Measurements from ENCODE around the gene DHRS13. TPM values are rescaled to one million over a fixed set of nuclear protein-coding genes. Genes with fewer than 3 reads are reported as not detected.
"Not testable (repeated sequence)": the region's sequence is repeated elsewhere in the genome, so short reads cannot be mapped to it uniquely, and the experiment has no call there.

Gene DHRS13
- polyA plus RNA-seq, 1 donor from 2014 or later = 91.1 TPM

DNA sequence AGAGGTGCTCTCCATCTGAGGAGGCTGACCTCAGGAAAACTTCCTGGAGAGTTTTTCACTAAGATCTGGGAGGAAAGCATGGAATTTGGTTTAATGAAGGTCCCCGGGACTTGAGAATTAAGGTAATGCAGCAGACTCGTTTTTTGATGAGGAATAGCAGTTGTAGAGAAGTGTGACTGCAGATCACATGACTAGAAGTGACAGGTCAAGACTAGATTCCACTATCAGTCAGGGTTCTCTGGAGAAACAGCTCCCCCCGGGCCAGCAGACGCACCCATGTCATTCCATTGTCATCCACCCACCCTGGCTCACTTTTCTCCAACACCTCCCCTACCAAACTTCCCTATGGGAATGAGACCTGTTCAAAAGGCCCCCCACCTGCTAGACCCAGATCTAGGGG is 1.9 kb upstream of the DHRS13 start:
- no peak overlapping the region for H3K27ac ChIP-seq (ENCODE audit: low read length)
- H3K36me3 ChIP-seq (ENCODE audit: insufficient read depth, low read length) = no peaks in the 10 kb centered on the region

DNA sequence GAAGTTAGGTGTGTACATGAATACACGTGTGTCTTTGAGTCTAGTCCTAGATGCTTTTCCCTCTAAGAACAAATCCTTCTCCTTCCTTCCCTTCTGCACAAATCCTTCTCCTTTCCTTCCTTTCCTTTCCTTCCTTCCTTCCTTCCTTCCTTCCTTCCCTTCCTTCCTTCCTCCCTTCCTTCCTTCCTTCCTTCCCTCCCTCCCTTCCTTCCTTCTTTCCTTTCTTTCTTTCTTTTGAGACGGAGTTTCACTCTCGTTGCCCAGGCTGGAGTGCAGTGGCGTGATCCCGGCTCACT is 615 bp upstream of the DHRS13 start:
- not testable (repeated sequence) for H2AFZ ChIP-seq (ENCODE audit: low read depth, low read length); H3K9me2 ChIP-seq (ENCODE audit: insufficient read depth, low read length); H3K4me2 ChIP-seq (ENCODE audit: low read length); H3K9me3 ChIP-seq (ENCODE audit: low read length); H3K27me3 ChIP-seq (ENCODE audit: insufficient read depth, low read depth, low read length); H3K36me3 ChIP-seq (ENCODE audit: insufficient read depth, low read length); H3F3A ChIP-seq (ENCODE audit: insufficient read depth, low read length, poor library complexity, severe bottlenecking); H3K79me2 ChIP-seq (replicated peaks; ENCODE audit: insufficient read depth, low read length); H4K20me1 ChIP-seq (ENCODE audit: insufficient read depth)
- H3K27ac ChIP-seq (ENCODE audit: low read length) = peak overlapping the region; percentile 38
- H3K9ac ChIP-seq (ENCODE audit: low read length) = peak overlapping the region; percentile 30
- H3K4me3 ChIP-seq (ENCODE audit: low read length) = peak overlapping the region; percentile 52

More for the DNA sequence above, 1.9 kb upstream of the DHRS13 start:
- Histone ChIP-seq H3K4me3 (ENCODE audit: low read length) (no peak overlapping the region), H3K9me3 (ENCODE audit: low read length) (no peaks in the 10 kb centered on the region), H3K9ac (ENCODE audit: low read length) (no peak overlapping the region), H2AFZ (ENCODE audit: low read depth, low read length) (no peak overlapping the region), H3K9me2 (ENCODE audit: insufficient read depth, low read length) (no peaks in the 10 kb centered on the region), H3K4me2 (ENCODE audit: low read length) (no peak overlapping the region), H3K79me2 (replicated peaks; ENCODE audit: insufficient read depth, low read length) (peaks cover 8% of the 10 kb centered on the region), H3K27me3 (ENCODE audit: insufficient read depth, low read depth, low read length) (no peaks in the 10 kb centered on the region), H4K20me1 (ENCODE audit: insufficient read depth) (no peaks in the 10 kb centered on the region), H3F3A (ENCODE audit: insufficient read depth, low read length, poor library complexity, severe bottlenecking) (peaks cover 2% of the 10 kb centered on the region)
- TF ChIP-seq MXI1 (conservative IDR thresholded peaks at IDR 0.05; ENCODE audit: poor library complexity, severe bottlenecking) = no peak
- TF ChIP-seq, protein P1, sequence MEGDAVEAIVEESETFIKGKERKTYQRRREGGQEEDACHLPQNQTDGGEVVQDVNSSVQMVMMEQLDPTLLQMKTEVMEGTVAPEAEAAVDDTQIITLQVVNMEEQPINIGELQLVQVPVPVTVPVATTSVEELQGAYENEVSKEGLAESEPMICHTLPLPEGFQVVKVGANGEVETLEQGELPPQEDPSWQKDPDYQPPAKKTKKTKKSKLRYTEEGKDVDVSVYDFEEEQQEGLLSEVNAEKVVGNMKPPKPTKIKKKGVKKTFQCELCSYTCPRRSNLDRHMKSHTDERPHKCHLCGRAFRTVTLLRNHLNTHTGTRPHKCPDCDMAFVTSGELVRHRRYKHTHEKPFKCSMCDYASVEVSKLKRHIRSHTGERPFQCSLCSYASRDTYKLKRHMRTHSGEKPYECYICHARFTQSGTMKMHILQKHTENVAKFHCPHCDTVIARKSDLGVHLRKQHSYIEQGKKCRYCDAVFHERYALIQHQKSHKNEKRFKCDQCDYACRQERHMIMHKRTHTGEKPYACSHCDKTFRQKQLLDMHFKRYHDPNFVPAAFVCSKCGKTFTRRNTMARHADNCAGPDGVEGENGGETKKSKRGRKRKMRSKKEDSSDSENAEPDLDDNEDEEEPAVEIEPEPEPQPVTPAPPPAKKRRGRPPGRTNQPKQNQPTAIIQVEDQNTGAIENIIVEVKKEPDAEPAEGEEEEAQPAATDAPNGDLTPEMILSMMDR (IDR thresholded peaks at IDR 0.05; ENCODE audit: poor library complexity, severe bottlenecking) = no peak

DNA sequence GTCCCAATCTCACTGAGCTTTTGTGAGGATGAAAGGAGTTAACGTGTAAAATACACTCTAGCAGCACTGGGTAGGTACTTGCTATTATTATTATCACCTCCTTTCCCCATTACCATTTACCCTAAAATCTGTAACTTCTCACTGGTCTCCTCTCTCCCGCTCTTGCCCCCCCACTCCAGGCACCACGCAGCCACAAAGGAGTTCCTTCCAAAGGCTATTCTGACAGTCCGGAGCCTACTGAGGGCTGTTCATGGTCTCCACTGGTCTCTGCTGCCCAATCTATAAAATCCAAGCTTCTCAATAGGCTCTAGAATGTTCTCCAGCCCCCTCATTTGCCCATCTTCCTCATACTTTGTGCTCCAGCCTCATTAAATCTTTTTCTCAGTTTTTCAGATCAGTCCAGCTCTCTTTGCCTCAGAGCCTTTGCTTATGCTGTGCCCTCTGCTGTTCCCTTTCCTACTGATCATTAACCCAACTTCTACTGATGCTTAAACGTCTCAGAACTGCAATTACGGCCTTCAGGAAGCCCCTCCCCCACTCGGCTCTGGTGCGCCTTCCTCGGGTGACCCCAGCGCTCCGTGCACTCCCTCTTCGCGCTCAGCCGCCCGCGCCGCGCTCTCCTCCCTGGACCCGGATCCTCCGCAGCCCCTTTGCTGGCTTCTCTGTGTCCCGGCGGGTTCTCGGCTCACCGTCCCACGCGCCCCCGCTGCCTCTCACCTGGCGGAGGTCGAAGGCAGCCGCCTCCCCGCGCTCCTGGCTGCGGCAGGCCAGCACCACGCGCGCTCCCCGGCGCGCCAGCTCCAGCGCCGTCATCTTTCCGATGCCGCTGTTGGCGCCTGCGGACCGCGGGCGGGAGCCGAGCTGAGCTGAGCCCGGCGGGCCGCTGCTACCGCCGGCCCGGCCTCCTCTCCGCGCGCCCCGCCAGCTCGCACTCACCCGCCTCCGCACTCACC is 737 bp downstream of the DHRS13 start:
- Histone ChIP-seq H3K27me3 (ENCODE audit: insufficient read depth, low read depth, low read length) (no peaks in the 10 kb centered on the region), H3K79me2 (replicated peaks; ENCODE audit: insufficient read depth, low read length) (peaks cover 8% of the 10 kb centered on the region), H3K9me2 (ENCODE audit: insufficient read depth, low read length) (no peaks in the 10 kb centered on the region), H2AFZ (ENCODE audit: low read depth, low read length) (peak overlapping the region; percentile 73), H3K4me2 (ENCODE audit: low read length) (peak overlapping the region; percentile 90), H4K20me1 (ENCODE audit: insufficient read depth) (no peaks in the 10 kb centered on the region), H3K4me3 (ENCODE audit: low read length) (peak overlapping the region; percentile 88), H3K9me3 (ENCODE audit: low read length) (no peaks in the 10 kb centered on the region), H3K27ac (ENCODE audit: low read length) (peak overlapping the region; percentile 84), H3K9ac (ENCODE audit: low read length) (peak overlapping the region; percentile 90), H3K36me3 (ENCODE audit: insufficient read depth, low read length) (no peaks in the 10 kb centered on the region), H3F3A (ENCODE audit: insufficient read depth, low read length, poor library complexity, severe bottlenecking) (peaks cover 2% of the 10 kb centered on the region)
- no peak for TF ChIP-seq MXI1 (conservative IDR thresholded peaks at IDR 0.05; ENCODE audit: poor library complexity, severe bottlenecking)
- peak; percentile 48 for TF ChIP-seq POLR2AphosphoS5 (IDR thresholded peaks at IDR 0.05)
- peak; percentile 61 for TF ChIP-seq TAF1 (IDR thresholded peaks at IDR 0.05; ENCODE audit: low read depth)
- TF ChIP-seq SMC3 (conservative IDR thresholded peaks at IDR 0.05; ENCODE audit: poor library complexity) = no peak
- no peak for TF ChIP-seq RAD21 (conservative IDR thresholded peaks at IDR 0.05)
- TF ChIP-seq EP300 (conservative IDR thresholded peaks at IDR 0.05; ENCODE audit: poor library complexity, severe bottlenecking) = no peak
